K562 (cell line): Measurements from ENCODE around the gene RCSD1. TPM values are rescaled to one million over a fixed set of nuclear protein-coding genes. Genes with fewer than 3 reads are reported as not detected.

Experiments
- ATAC-seq: fragments of 200-7000 bp; cut with Tn5 transposase; 3 replicates; pipeline ENCODE4 v1.9.1; 2020; ENCODE audit warnings: moderate library complexity
- BruUV-seq: library from RNA; stranded (reverse); fragments of 400-500 nt; replicated peaks from 2 replicates; lab custom pipeline; 2021; lab: Mats Ljungman, UMichigan
- CTCF ChIA-PET: fragments of 300-600 bp; formaldehyde crosslinking; extraction: SDS; loops from one replicate; lab custom pipeline; 2021; ENCODE audit warnings: low intra/inter-chr PET ratio; lab: Yijun Ruan, JAX
- POLR2A ChIA-PET: fragments of 300-600, 350-650 bp; sonication (Branson Sonifier 250); formaldehyde crosslinking; extraction: SDS; loops from one replicate; lab custom pipeline; 2021; ENCODE audit warnings: antibody characterized with exemption, inconsistent platforms; lab: Yijun Ruan, JAX
- DNase-seq, 4 experiments: peaks; one replicate each; pipeline versions ENCODE4 v3.0.0 to v3.0.0-alpha.2; 2011 to 2018; ENCODE audit warnings: low spot score in 3 of 4, mixed read lengths in 3 of 4; ENCODE audit errors: extremely low read depth in 1 of 4
- FAIRE-seq: peaks from 2 replicates; lab custom pipeline; 2011; peaks lifted over from hg19 to GRCh38; lab: Jason Lieb, UNC
- H2AFZ ChIP-seq: 2 replicates; pipeline ENCODE4 v1.6.0; 2011; ENCODE audit warnings: low read depth, low read length, control low read depth, inconsistent platforms
- H3K27ac ChIP-seq: fragments of 200-600 bp; 3 replicates; pipeline ENCODE4 v1.8.0; 2011; ENCODE audit warnings: low read depth, mild to moderate bottlenecking, control low read depth, inconsistent platforms, low read length, moderate library complexity, mixed read lengths; ENCODE audit errors: extremely low read depth
- H3K27me3 ChIP-seq, 2 experiments: fragments of 300-600 bp in 1 of 2; 2 replicates in 1 of 2; 3 replicates in 1 of 2; pipeline versions ENCODE4 v1.6.0 to v1.8.0; 2011; ENCODE audit warnings: inconsistent platforms in 2 of 2, low read length in 2 of 2, mild to moderate bottlenecking in 1 of 2, mixed read lengths in 1 of 2, moderate library complexity in 1 of 2; ENCODE audit not compliant: control insufficient read depth in 2 of 2, insufficient read depth in 2 of 2
- H3K36me3 ChIP-seq: fragments of 300-600 bp; 3 replicates; pipeline ENCODE4 v1.8.0; 2011; ENCODE audit warnings: mild to moderate bottlenecking, low read length, inconsistent platforms; ENCODE audit not compliant: control insufficient read depth, insufficient read depth
- H3K4me1 ChIP-seq, 2 experiments: fragments of 200-600 bp in 1 of 2; replicated peaks in 1 of 2; 2 replicates in 1 of 2; 3 replicates in 1 of 2; pipeline versions ENCODE4 v1.5.1 to v1.8.0; 2011; ENCODE audit warnings: inconsistent platforms in 2 of 2, low read length in 2 of 2, mild to moderate bottlenecking in 1 of 2, mixed read lengths in 1 of 2, moderate library complexity in 1 of 2; ENCODE audit not compliant: control insufficient read depth in 2 of 2, insufficient read depth in 2 of 2
- H3K4me2 ChIP-seq: 2 replicates; pipeline ENCODE4 v1.6.1; 2011; ENCODE audit warnings: low read length, control low read depth, inconsistent platforms, mixed read lengths; ENCODE audit not compliant: insufficient read depth
- H3K4me3 ChIP-seq: fragments of 200-600 bp; sonication (generic), shearing (Covaris generic); 2 replicates; pipeline ENCODE4 v1.5.1; 2016; ENCODE audit warnings: control low read depth, inconsistent platforms
- H3K79me2 ChIP-seq: fragments of 200-600 bp; 3 replicates; pipeline ENCODE4 v1.8.0; 2011; ENCODE audit warnings: low read length, inconsistent platforms; ENCODE audit not compliant: control insufficient read depth, insufficient read depth
- H3K9ac ChIP-seq, 2 experiments: 2 replicates each; pipeline versions ENCODE4 v1.6.0 to v1.6.1; 2011; ENCODE audit warnings: low read depth in 2 of 2, low read length in 2 of 2, control low read depth in 1 of 2, inconsistent platforms in 1 of 2, mild to moderate bottlenecking in 1 of 2, mixed read lengths in 1 of 2; ENCODE audit not compliant: insufficient read depth in 1 of 2
- H3K9me1 ChIP-seq: one replicate; pipeline ENCODE4 v1.6.0; 2011; ENCODE audit warnings: inconsistent platforms, mild to moderate bottlenecking, low read length, moderate library complexity; ENCODE audit not compliant: control insufficient read depth, insufficient read depth
- H3K9me3 ChIP-seq: replicated peaks from 2 replicates; pipeline ENCODE4 v1.5.1; 2011; ENCODE audit warnings: low read depth, low read length, inconsistent platforms; ENCODE audit not compliant: control insufficient read depth, insufficient read depth
- H4K20me1 ChIP-seq: replicated peaks from 2 replicates; pipeline ENCODE4 v1.6.1; 2011; ENCODE audit warnings: low read length, inconsistent platforms, mixed read lengths; ENCODE audit not compliant: control insufficient read depth, insufficient read depth
- ARNT ChIP-seq, 2 experiments: fragments of 450-650 bp; IDR thresholded peaks; 2 replicates each; pipeline ENCODE4 v1.6.1; 2016; ENCODE audit warnings: mild to moderate bottlenecking in 1 of 2
- ATF7 ChIP-seq: fragments of 450-650 bp; IDR thresholded peaks from 2 replicates; pipeline ENCODE4 v1.7.1; 2014; ENCODE audit warnings: mild to moderate bottlenecking, moderate library complexity
- CBFA2T2 ChIP-seq: fragments of 450-650 bp; conservative IDR thresholded peaks from 2 replicates; pipeline ENCODE4 v1.6.1; 2017; ENCODE audit warnings: mild to moderate bottlenecking
- CC2D1A ChIP-seq: fragments of 450-650 bp; IDR thresholded peaks from 2 replicates; pipeline ENCODE4 v1.6.1; 2017; ENCODE audit warnings: mild to moderate bottlenecking
- EGR1 ChIP-seq: fragments of 450-650 bp; conservative IDR thresholded peaks from 2 replicates; pipeline ENCODE4 v1.6.1; 2017; ENCODE audit warnings: mild to moderate bottlenecking
- EZH2 ChIP-seq: IDR thresholded peaks from 2 replicates; pipeline ENCODE4 v1.6.1; 2012; ENCODE audit warnings: low read depth, mild to moderate bottlenecking, inconsistent platforms, low read length, borderline replicate concordance
- FOSL1 ChIP-seq: fragments of 200-800 bp; sonication (Bioruptor generic); conservative IDR thresholded peaks from 2 replicates; pipeline ENCODE4 v1.6.1; 2016; ENCODE audit warnings: missing genetic modification characterization, missing compliant biosample characterization
- MLLT1 ChIP-seq, 2 experiments: fragments of 450-650 bp; IDR thresholded peaks; 2 replicates each; pipeline ENCODE4 v1.6.1; 2016
- PML ChIP-seq: IDR thresholded peaks from 2 replicates; pipeline ENCODE4 v1.6.1; 2012; ENCODE audit warnings: low read length, inconsistent platforms
- REST ChIP-seq, 2 experiments: fragments of 450-650 bp; formaldehyde crosslinking in 1 of 2; IDR thresholded peaks; 2 replicates each; pipeline versions ENCODE4 v1.4.0 to v1.6.1; 2014 to 2020; ENCODE audit warnings: mild to moderate bottlenecking in 2 of 2, borderline replicate concordance in 1 of 2, low read depth in 1 of 2
- ZNF766 ChIP-seq: fragments of 200-800 bp; sonication (Bioruptor generic); conservative IDR thresholded peaks from 2 replicates; pipeline ENCODE4 v1.6.1; 2016; ENCODE audit warnings: missing genetic modification characterization, missing compliant biosample characterization
- WGBS: fragments of 100-300 bp; shearing (Covaris generic); methylation state at CpG from one replicate; pipeline ENCODE4 v1.1.6; 2016; ENCODE audit warnings: low coverage, mixed read lengths; ENCODE audit not compliant: insufficient coverage; ENCODE audit errors: missing lambda C conversion rate; 5-methylcytosine and 5-hydroxymethylcytosine counted together
- in situ Hi-C: fragments of 300-500 bp; cut with MboI; formaldehyde crosslinking; loops from 4 replicates; pipeline ENCODE4 v1.15.0; 2018; ENCODE audit warnings: inconsistent platforms, mixed read lengths
- intact Hi-C: fragments of 100-400 bp; cut with micrococcal nuclease; formaldehyde crosslinking; loops from 2 replicates; pipeline ENCODE4 v1.14.2; 2022
- polyA plus RNA-seq, 8 experiments: library from polyadenylated mRNA; depleted of rRNA in 4 of 8; stranded (reverse) in 5 of 8; unstranded in 3 of 8; fragments of >200 nt; fragmentation: Nextera tagmentation in 2 of 8; fragmentation: Illumina TruSeq in 1 of 8; extraction: Ambion mirVana in 2 of 8; extraction: Trizol in 1 of 8; gene quantifications; 2 replicates each; pipeline versions ENCODE4 v1.2.1 to v1.2.3, GENCODE V29; 2011 to 2014; ENCODE audit warnings: inconsistent platforms in 1 of 8, missing spikeins in 1 of 8
- total RNA-seq, 7 experiments: library from RNA; depleted of rRNA in 6 of 7; stranded (reverse); fragments of >200 nt in 6 of 7; fragmentation: Illumina TruSeq in 2 of 7; extraction: Trizol in 2 of 7; gene quantifications; 2 replicates each; pipeline versions ENCODE4 v1.2.1 to v1.2.3, GENCODE V29; 2011 to 2021; ENCODE audit warnings: low replicate concordance in 1 of 7
- TF ChIP-seq, protein P1 (sequence below): sonication (generic); IDR thresholded peaks from 2 replicates; pipeline ENCODE4 v1.6.1; 2016

Gene RCSD1
- total and polyA plus RNA-seq, 9 of the 15 experiments (the other 6 are each of a cell fraction or from before 2014, with no cell fraction given), result 7.8 to 69.8 (median 45.3) TPM

DNA sequence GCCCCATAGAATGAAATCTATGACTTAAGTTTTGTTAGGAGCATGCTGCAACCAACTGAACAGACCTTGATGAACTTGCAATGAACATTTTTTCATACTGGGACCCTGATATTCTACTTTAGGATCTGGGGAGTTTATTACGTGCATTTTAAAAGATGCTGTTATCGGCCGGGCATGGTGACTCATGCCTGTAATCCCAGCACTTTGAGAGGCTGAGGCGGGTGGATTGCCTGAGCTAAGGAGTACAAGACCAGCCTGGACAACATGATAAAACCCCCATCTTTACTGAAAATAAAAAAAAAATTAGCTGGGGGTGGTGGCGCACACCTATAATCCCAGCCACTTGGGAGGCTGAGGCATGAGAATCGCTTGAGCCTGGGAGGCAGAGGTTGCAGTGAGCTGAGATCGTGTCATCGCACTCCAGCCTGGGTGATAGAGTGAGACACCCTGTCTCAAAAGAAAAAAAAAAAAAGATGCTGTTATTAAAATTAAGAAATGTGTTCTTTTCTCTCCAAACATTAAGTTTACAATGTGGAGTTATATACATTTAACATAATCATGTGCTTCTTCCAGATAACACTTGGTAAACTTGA, 98.9 kb downstream of the RCSD1 start:
- DNase-seq (peak in 2 of 4 experiments; percentile 38 to 81), ATAC-seq (peak; percentile 65), FAIRE-seq (peak; percentile 63)
- CTCF ChIA-PET, result no interaction called here
- peaks cover 5% of the 10 kb centered on the region; the same call in 1 of the 2 replicates for H3K9me3 ChIP-seq
- BruUV-seq, result no TSS peak
- no peak overlapping the region for H3K9ac ChIP-seq
- peaks cover 8 to 9% of the 10 kb centered on the region in 2 experiments; a peak in 4 of 5 replicates for H3K4me1 ChIP-seq
- WGBS, result 36% methylated on average over 8 of the region's 8 CpGs
- H3K27me3 ChIP-seq, result no peaks in the 10 kb centered on the region
- intact Hi-C loops (no loop called here), in situ Hi-C loops (no loop called here)
- H3K27ac ChIP-seq, result no peak overlapping the region
- peaks cover 9% of the 10 kb centered on the region; the same call in 1 of the 2 replicates for H4K20me1 ChIP-seq
- H3K36me3 ChIP-seq, result peaks cover 33% of the 10 kb centered on the region
- H3K9me1 ChIP-seq, result peaks cover 7% of the 10 kb centered on the region
- H2AFZ ChIP-seq, result no peak overlapping the region
- peaks cover 73% of the 10 kb centered on the region for H3K79me2 ChIP-seq
- POLR2A ChIA-PET, result interaction anchor here (0.7 to 1.2 kb wide), 5 partner anchors 11 to 352 kb away, joined by 3 to 4 read pairs (median 3); no protein-coding TSS in a partner anchor
- H3K4me3 ChIP-seq, result no peak overlapping the region
- H3K4me2 ChIP-seq, result no peak overlapping the region
- TF ChIP-seq EGR1 (peak; percentile 49), REST (IDR thresholded peaks at IDR 0.05; ENCODE audit: borderline replicate concordance) (0 out of 2 replicates have a peak, but pooled peaks have one; percentile 4), REST (CRISPR knock-in tag; IDR thresholded peaks at IDR 0.05; ENCODE audit: low read depth) (no peak), ARNT (IDR thresholded peaks at IDR 0.05) (peak in 1 of 2 experiments; percentile 72; a peak in 1 of 4 replicates), ATF7 (peak; percentile 21; the same call in 1 of the 2 replicates), CC2D1A (peak; percentile 79; the same call in 1 of the 2 replicates), PML (peak; percentile 49; the same call in 1 of the 2 replicates), MLLT1 (IDR thresholded peaks at IDR 0.05) (no peak), CBFA2T2 (peak; percentile 88), EZH2 (no peak), ZNF766 (CRISPR knock-in tag) (0 out of 2 replicates have a peak, but pooled peaks have one; percentile 56), FOSL1 (tag) (peak; percentile 95)
- TF ChIP-seq, protein P1, sequence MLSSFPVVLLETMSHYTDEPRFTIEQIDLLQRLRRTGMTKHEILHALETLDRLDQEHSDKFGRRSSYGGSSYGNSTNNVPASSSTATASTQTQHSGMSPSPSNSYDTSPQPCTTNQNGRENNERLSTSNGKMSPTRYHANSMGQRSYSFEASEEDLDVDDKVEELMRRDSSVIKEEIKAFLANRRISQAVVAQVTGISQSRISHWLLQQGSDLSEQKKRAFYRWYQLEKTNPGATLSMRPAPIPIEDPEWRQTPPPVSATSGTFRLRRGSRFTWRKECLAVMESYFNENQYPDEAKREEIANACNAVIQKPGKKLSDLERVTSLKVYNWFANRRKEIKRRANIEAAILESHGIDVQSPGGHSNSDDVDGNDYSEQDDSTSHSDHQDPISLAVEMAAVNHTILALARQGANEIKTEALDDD, result peak; percentile 28; the same call in 1 of the 2 replicates
